ENCODE data around the gene KCNC3.

DNA sequence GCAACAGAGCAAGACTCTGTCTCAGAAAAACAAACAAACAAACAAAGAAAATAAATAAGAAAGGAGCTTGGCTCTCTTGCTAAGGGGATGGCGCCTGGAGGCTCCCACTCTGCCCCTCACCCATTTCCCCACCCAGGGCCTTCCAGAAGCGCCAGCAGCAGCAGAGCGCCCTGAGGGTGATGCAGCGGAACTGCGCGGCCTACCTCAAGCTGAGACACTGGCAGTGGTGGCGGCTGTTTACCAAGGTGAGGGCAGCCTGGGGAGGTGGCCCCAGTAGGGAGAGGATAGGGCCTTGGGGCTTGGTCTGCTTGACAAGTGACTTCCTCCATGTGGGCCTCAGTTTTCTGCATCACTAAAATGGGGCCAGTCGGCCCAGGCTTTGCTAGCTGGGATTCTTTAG is 66.0 kb downstream of the KCNC3 start:
- no peak for TF ChIP-seq POLR2AphosphoS5 (IDR thresholded peaks at IDR 0.05)
- no peak for TF ChIP-seq POLR2A (IDR thresholded peaks at IDR 0.05)
- TF ChIP-seq, protein P1, sequence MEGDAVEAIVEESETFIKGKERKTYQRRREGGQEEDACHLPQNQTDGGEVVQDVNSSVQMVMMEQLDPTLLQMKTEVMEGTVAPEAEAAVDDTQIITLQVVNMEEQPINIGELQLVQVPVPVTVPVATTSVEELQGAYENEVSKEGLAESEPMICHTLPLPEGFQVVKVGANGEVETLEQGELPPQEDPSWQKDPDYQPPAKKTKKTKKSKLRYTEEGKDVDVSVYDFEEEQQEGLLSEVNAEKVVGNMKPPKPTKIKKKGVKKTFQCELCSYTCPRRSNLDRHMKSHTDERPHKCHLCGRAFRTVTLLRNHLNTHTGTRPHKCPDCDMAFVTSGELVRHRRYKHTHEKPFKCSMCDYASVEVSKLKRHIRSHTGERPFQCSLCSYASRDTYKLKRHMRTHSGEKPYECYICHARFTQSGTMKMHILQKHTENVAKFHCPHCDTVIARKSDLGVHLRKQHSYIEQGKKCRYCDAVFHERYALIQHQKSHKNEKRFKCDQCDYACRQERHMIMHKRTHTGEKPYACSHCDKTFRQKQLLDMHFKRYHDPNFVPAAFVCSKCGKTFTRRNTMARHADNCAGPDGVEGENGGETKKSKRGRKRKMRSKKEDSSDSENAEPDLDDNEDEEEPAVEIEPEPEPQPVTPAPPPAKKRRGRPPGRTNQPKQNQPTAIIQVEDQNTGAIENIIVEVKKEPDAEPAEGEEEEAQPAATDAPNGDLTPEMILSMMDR (IDR thresholded peaks at IDR 0.05): no peak
- no peak for TF ChIP-seq EP300 (IDR thresholded peaks at IDR 0.05; ENCODE audit: low read depth)

Measured in transverse colon (tissue), 4 donors.